GM18519 (cell line): ENCODE results near the gene CACNA1A.
"Not testable (repeated sequence)": the region's sequence is repeated elsewhere in the genome, so short reads cannot be mapped to it uniquely, and the experiment has no call there.

Experiments
- ATAC-seq: cut with Tn5 transposase; IDR thresholded peaks from one replicate; pipeline ENCODE4 v1.9.1; 2021; ENCODE audit warnings: mild to moderate bottlenecking, moderate library complexity; ENCODE audit not compliant: unreplicated experiment, low FRiP score

CACNA1A gene

GRCh38 chr19:13284929-13285928, 221.1 kb downstream of the CACNA1A start:
- ATAC-seq = no peak

GRCh38 chr19:13283871-13284270, 222.4 kb downstream of the CACNA1A start:
- ATAC-seq = no peak

- no peak for ATAC-seq
Observed at GRCh38 chr19:13282486-13283065, 223.7 kb downstream of the CACNA1A start.

GRCh38 chr19:13281567-13282291, 224.6 kb downstream of the CACNA1A start:
- ATAC-seq = no peak

- ATAC-seq = no peak
Observed at GRCh38 chr19:13277104-13277809, 229.0 kb downstream of the CACNA1A start.

- ATAC-seq = no peak
Observed at GRCh38 chr19:13275016-13275722, 231.1 kb downstream of the CACNA1A start.

- no peak for ATAC-seq
Observed at GRCh38 chr19:13270514-13271105, 235.7 kb downstream of the CACNA1A start.

- no peak for ATAC-seq
Observed at GRCh38 chr19:13269348-13269747, 236.9 kb downstream of the CACNA1A start.

- no peak for ATAC-seq
Observed at GRCh38 chr19:13267889-13268288, 238.4 kb downstream of the CACNA1A start.

GRCh38 chr19:13267131-13267530, 239.1 kb downstream of the CACNA1A start:
- no peak for ATAC-seq

- ATAC-seq = no peak
Observed at GRCh38 chr19:13262450-13262849, 243.8 kb downstream of the CACNA1A start.

GRCh38 chr19:13260883-13261653, 245.2 kb downstream of the CACNA1A start:
- ATAC-seq = no peak

GRCh38 chr19:13256918-13257317, 249.4 kb downstream of the CACNA1A start:
- ATAC-seq = no peak

- ATAC-seq = not testable (repeated sequence)
Observed at GRCh38 chr19:13256398-13256797, 249.9 kb downstream of the CACNA1A start.

- ATAC-seq = no peak
Observed at GRCh38 chr19:13255719-13256059, 250.6 kb downstream of the CACNA1A start.

- ATAC-seq = no peak
Observed at GRCh38 chr19:13255041-13255718, 251.1 kb downstream of the CACNA1A start.

- ATAC-seq = no peak
Observed at GRCh38 chr19:13252569-13253335, 253.5 kb downstream of the CACNA1A start.

- no peak for ATAC-seq
Observed at GRCh38 chr19:13244920-13245319, 261.4 kb downstream of the CACNA1A start.
